Tibial nerve (tissue), 3 donors: Measurements from ENCODE around the gene AHCYL2.

Source experiments
- POLR2A ChIP-seq, 2 donors: fragments of 450-650 bp; IDR thresholded peaks; one replicate each; pipeline ENCODE4 v1.6.1; 2017; ENCODE audit warnings: antibody characterized with exemption in 2 of 2, mild to moderate bottlenecking in 2 of 2, moderate library complexity in 2 of 2
- TF ChIP-seq, protein P1 (sequence below), 5 experiments: fragments of 200-600 bp in 3 of 5; fragments of 450-650 bp in 2 of 5; sonication (generic) in 3 of 5; IDR thresholded peaks; one replicate each; pipeline ENCODE4 v1.5.1; 2016 to 2019; ENCODE audit warnings: antibody characterized with exemption in 5 of 5, mild to moderate bottlenecking in 3 of 5, moderate library complexity in 2 of 5

DNA sequence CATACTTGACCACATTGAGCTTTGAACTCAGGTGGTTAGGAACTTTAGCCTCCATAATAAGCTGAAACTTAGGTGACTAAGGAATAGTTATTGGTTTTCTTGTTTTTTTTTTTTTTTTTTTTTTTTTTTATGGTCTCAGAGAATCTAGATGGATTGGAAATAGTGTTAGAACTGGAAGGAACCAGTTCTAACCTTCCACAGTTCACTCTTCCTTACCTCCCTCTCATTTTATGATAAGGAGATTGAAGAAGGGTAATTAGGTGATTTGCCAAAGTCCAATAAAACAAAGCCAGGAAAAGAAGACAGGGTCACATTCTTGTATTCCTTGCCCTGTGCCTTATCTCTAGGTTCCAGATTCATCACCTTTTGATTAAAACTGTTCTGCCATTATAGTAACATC, 137.7 kb downstream of the AHCYL2 start:
- TF ChIP-seq, protein P1, sequence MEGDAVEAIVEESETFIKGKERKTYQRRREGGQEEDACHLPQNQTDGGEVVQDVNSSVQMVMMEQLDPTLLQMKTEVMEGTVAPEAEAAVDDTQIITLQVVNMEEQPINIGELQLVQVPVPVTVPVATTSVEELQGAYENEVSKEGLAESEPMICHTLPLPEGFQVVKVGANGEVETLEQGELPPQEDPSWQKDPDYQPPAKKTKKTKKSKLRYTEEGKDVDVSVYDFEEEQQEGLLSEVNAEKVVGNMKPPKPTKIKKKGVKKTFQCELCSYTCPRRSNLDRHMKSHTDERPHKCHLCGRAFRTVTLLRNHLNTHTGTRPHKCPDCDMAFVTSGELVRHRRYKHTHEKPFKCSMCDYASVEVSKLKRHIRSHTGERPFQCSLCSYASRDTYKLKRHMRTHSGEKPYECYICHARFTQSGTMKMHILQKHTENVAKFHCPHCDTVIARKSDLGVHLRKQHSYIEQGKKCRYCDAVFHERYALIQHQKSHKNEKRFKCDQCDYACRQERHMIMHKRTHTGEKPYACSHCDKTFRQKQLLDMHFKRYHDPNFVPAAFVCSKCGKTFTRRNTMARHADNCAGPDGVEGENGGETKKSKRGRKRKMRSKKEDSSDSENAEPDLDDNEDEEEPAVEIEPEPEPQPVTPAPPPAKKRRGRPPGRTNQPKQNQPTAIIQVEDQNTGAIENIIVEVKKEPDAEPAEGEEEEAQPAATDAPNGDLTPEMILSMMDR (IDR thresholded peaks at IDR 0.05), result no peak
- no peak for TF ChIP-seq POLR2A (IDR thresholded peaks at IDR 0.05)
